Activated naive CD8-positive, alpha-beta T cell (primary cell): Measurements from ENCODE around the gene MAGEB17.

Experiments
- H3K27ac Mint-ChIP-seq: one replicate; pipeline ENCODE4 v1.8.0; 2021; ENCODE audit warnings: mixed read lengths
- H3K27me3 Mint-ChIP-seq: one replicate; pipeline ENCODE4 v1.8.0; 2021; ENCODE audit warnings: mixed read lengths
- H3K36me3 Mint-ChIP-seq: one replicate; pipeline ENCODE4 v1.8.0; 2021; ENCODE audit warnings: mixed read lengths
- H3K4me1 Mint-ChIP-seq: one replicate; pipeline ENCODE4 v1.8.0; 2021; ENCODE audit warnings: low read depth, mixed read lengths
- H3K4me3 Mint-ChIP-seq: one replicate; pipeline ENCODE4 v1.8.0; 2021; ENCODE audit warnings: mild to moderate bottlenecking, mixed read lengths
- H3K9me3 Mint-ChIP-seq: one replicate; pipeline ENCODE4 v1.8.0; 2021; ENCODE audit warnings: low read depth, mixed read lengths

MAGEB17 gene, protein sequence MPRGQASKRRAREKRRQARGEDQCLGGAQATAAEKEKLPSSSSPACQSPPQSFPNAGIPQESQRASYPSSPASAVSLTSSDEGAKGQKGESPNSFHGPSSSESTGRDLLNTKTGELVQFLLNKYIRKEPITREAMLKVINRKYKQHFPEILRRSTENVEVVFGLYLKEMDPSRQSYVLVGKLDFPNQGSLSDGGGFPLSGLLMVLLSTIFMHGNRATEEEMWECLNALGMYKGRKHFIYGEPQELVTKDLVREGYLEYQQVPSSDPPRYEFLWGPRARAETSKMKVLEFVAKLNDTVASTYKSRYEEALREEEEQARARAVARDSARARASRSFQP

DNA sequence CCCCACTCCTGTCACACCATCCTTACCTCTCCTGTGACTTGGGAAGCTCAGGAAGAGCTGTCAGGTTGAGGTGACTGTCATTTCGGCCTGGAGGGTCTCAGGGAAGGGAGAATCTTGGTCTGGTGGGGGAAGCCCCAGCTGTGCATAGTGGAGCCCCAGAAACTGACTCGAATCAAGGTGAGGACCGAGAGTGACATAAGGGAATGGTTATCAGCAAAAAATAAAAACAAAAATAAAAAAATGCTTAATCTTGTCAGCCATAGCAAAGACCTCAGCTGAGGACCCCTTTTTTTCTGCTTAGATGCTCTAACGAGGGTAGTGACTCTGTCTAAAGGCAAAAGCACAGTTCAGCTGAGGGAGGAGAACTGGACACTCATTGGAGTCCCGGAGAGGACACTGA lies at the start of gene MAGEB17:
Gene MAGEB17, plus strand, starts transcription at position 301 of the 400 bp plus-strand sequence. CDS start 2,902 bp downstream, outside the sequence.
- Mint-ChIP-seq H3K4me3 (no peak within 1 kb of the TSS), H3K27me3 (peaks cover 4% of the 10 kb centered on the region), H3K4me1 (no peaks in the 10 kb centered on the region), H3K36me3 (no peaks in the 10 kb centered on the region), H3K9me3 (no peaks in the 10 kb centered on the region), H3K27ac (no peak within 1 kb of the TSS)

DNA sequence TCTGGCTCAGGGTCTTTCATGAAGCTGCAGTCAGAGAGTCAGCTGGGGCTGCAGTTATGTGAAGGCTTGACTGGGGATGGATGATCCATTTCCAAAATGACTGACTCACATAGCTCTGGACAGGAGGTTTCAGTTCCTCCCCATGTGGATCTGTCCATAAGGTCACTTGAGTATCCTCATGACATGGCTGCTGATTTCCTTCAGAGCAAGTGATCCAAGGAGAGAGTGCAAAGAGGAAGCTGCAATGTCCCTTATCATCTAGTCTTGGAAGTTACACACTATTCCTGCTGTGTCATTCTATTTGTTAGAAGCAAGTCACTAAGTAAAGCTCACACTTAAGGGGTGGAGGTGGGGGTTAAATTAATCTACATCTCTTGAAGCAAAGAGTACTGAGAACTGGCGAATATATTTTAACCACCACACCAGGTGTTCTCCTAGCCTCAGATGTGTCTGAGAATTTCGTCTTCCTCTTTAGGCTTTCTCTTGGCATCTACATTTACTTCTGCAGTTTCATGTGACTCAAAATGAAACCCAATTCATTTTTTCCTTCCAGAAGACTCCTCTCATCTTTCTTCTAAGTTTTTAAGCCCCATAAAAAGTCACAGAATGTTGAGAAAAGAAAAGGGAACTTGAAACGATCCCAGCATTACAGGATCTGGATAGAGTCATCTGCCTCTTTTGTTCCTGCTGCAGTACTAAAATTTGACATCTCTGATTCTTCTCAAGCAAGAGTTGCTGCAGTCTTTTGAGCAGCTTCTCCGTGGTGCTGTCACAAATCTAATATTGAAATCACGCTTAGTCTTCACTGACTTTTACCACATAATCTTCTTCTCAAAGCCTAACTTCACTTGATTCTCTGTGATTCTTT lies 47.7 kb upstream of the MAGEB17 start:
- Mint-ChIP-seq H3K4me1 (peaks cover 19% of the 10 kb centered on the region), H3K36me3 (no peaks in the 10 kb centered on the region), H3K27ac (peak overlapping the region; percentile 25), H3K9me3 (no peaks in the 10 kb centered on the region), H3K4me3 (no peak overlapping the region), H3K27me3 (peaks cover 1% of the 10 kb centered on the region)

- Mint-ChIP-seq H3K27ac (no peak overlapping the region), H3K4me1 (peaks cover 19% of the 10 kb centered on the region), H3K9me3 (no peaks in the 10 kb centered on the region), H3K36me3 (no peaks in the 10 kb centered on the region), H3K27me3 (peaks cover 1% of the 10 kb centered on the region), H3K4me3 (no peak overlapping the region)
Observed at GRCh38 chrX:16120431-16120830, 46.9 kb upstream of the MAGEB17 start.

DNA sequence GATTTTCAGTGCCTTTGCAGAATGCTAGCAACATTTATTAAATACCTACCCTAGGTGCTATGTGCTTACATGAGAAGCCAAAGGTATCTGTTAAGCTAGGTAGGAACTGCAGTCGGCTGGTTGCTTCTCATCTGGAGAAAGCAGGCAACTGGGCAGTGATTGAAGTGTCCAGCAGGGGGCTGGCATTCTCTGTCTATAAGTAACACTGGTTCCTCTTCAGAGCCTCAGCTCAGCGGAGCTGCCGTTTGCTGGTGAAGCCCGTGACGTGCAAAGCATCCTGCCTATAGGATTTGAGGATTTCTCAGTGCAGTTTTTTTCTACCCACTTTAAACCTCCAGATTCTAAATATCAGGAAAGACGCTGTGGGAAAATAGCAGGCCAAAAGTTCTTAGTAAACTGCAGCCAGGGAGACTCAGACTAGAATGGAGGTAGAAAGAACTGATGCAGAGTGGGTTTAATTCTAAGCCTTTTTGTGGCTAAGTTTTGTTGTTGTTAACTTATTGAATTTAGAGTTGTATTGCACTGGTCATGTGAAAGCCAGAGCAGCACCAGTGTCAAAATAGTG lies 44.0 kb upstream of the MAGEB17 start, which contains the start of gene GRPR:
Gene GRPR, plus strand, starts transcription at position 344 of the 565 bp plus-strand sequence. CDS start 389 bp downstream, outside the sequence.
- Mint-ChIP-seq H3K27ac (no peak within 1 kb of the TSS), H3K36me3 (no peaks in the 10 kb centered on the region), H3K4me3 (no peak within 1 kb of the TSS), H3K27me3 (peaks cover 5% of the 10 kb centered on the region), H3K9me3 (no peaks in the 10 kb centered on the region), H3K4me1 (peaks cover 19% of the 10 kb centered on the region)

- Mint-ChIP-seq H3K4me3 (no peak overlapping the region), H3K27ac (no peak overlapping the region), H3K4me1 (peaks cover 16% of the 10 kb centered on the region), H3K27me3 (peaks cover 5% of the 10 kb centered on the region), H3K36me3 (no peaks in the 10 kb centered on the region), H3K9me3 (no peaks in the 10 kb centered on the region)
Observed at GRCh38 chrX:16124201-16124600, 43.1 kb upstream of the MAGEB17 start.

GRCh38 chrX:16125520-16126149 lies 41.6 kb upstream of the MAGEB17 start:
- Mint-ChIP-seq H3K27me3 (peaks cover 4% of the 10 kb centered on the region), H3K4me1 (peaks cover 2% of the 10 kb centered on the region), H3K4me3 (no peak overlapping the region), H3K9me3 (no peaks in the 10 kb centered on the region), H3K27ac (no peak overlapping the region), H3K36me3 (no peaks in the 10 kb centered on the region)

DNA sequence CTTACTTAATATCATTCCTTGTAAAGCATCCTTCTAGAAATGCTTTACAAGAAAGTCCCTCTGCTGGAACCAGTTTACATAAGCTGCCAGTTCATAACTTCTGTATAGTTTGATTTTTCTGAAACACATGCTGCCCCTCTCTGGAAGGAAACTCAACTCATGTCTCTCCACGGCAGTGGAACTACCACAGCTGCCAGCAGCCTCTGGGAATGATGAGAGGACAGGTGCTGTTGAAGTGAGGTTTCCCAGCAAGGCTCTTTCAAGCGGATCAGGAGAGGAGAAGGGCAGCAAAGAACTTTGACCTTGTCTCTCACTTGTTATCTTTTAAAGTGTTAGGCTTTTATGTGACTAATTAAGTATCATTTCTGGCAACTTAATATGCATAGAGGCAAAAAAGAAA lies 36.6 kb upstream of the MAGEB17 start:
- no peaks in the 10 kb centered on the region for H3K36me3 Mint-ChIP-seq
- H3K27ac Mint-ChIP-seq: no peak overlapping the region
- H3K27me3 Mint-ChIP-seq: peaks cover 4% of the 10 kb centered on the region
- no peak overlapping the region for H3K4me3 Mint-ChIP-seq
- no peaks in the 10 kb centered on the region for H3K4me1 Mint-ChIP-seq
- H3K9me3 Mint-ChIP-seq: no peaks in the 10 kb centered on the region

DNA sequence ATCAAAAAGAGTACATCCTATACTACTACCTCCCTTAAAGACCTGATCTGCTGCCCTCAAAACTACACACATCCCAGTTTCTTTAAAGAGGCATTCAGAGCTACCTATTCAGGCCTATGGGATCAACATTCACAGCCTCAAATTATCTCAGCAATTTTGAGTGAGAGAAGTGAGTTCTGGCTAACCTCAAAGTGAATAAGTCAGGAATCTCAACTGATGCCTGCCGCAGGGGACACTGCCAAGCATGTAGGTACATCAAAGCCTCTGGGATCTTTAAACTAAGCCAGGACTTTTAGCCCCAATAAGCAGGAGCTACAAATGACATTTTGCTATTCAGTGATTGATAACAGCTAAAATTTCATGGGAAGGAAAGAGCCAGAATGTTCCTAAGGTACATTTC lies 32.3 kb upstream of the MAGEB17 start:
- H3K4me3 Mint-ChIP-seq: no peak overlapping the region
- H3K4me1 Mint-ChIP-seq: peaks cover under 1% of the 10 kb centered on the region
- no peaks in the 10 kb centered on the region for H3K27me3 Mint-ChIP-seq
- H3K27ac Mint-ChIP-seq: no peak overlapping the region
- H3K9me3 Mint-ChIP-seq: no peaks in the 10 kb centered on the region
- H3K36me3 Mint-ChIP-seq: no peaks in the 10 kb centered on the region

DNA sequence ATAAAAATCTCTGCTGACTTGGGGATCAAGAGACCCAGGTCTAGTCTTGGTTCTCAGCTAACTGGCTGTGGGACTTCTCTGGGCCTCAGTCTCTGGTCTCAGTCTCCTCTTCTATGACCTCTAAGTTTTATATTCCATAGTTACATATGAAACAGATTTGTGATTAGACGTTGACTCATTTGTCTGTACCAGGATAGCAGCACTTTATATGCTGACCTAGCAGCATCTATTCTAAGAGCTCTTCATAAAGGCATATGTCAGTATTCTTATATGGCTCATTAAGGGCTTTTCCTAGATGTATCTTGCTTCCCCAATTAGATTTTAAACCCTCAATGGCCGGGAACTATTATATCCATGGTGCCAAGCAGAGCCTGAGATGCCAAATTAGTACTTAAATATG lies 31.2 kb upstream of the MAGEB17 start:
- H3K4me3 Mint-ChIP-seq: no peak overlapping the region
- H3K4me1 Mint-ChIP-seq: peaks cover 4% of the 10 kb centered on the region
- no peak overlapping the region for H3K27ac Mint-ChIP-seq
- no peaks in the 10 kb centered on the region for H3K36me3 Mint-ChIP-seq
- no peaks in the 10 kb centered on the region for H3K27me3 Mint-ChIP-seq
- H3K9me3 Mint-ChIP-seq: no peaks in the 10 kb centered on the region

GRCh38 chrX:16137416-16138107 lies 29.7 kb upstream of the MAGEB17 start:
- Mint-ChIP-seq H3K4me3 (no peak overlapping the region), H3K36me3 (no peaks in the 10 kb centered on the region), H3K27me3 (no peaks in the 10 kb centered on the region), H3K27ac (no peak overlapping the region), H3K9me3 (no peaks in the 10 kb centered on the region), H3K4me1 (peaks cover 4% of the 10 kb centered on the region)

DNA sequence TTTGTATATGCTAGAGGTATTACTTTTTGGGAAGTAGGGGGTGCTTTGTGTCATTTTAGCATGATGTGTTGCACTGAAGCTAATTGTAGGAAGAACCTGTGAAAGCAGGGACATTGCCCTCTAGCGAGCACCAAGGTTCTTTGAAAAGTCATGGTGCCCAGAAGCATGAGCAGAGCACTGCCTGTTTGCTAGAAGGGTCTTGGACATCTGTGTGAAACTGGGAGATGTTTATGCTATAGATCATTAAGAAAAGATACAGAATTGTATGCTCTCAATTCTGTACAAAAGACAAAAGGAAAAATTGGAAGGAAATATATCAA lies 29.2 kb upstream of the MAGEB17 start:
- H3K27me3 Mint-ChIP-seq: no peaks in the 10 kb centered on the region
- no peaks in the 10 kb centered on the region for H3K36me3 Mint-ChIP-seq

GRCh38 chrX:16140448-16140847 lies 26.8 kb upstream of the MAGEB17 start:
- Mint-ChIP-seq H3K9me3 (peaks cover 4% of the 10 kb centered on the region), H3K27ac (no peak overlapping the region), H3K4me1 (peaks cover 4% of the 10 kb centered on the region), H3K27me3 (peaks cover 3% of the 10 kb centered on the region), H3K36me3 (no peaks in the 10 kb centered on the region), H3K4me3 (no peak overlapping the region)

More for the DNA sequence above, 29.2 kb upstream of the MAGEB17 start:
- Mint-ChIP-seq H3K4me1 (peaks cover 4% of the 10 kb centered on the region), H3K4me3 (no peak overlapping the region), H3K27ac (no peak overlapping the region), H3K9me3 (no peaks in the 10 kb centered on the region)

DNA sequence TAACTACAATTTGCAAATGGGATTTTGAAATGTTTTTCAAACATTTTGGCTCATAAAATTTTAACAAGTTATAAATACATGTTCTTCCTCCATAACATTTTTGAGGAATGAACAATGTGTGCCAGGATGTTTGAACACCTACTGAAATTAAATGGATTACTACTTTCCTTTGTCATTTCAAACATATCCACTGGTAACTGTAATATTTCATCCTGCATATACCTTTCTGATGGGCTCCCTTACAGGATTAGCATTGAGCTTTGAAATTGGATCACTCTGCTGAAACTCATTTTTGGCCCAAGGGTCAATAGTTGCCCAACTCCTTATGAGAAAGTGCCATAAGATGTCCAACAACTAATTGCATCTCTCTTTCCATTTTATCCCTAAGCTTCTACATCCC lies 26.3 kb upstream of the MAGEB17 start:
- no peak overlapping the region for H3K4me3 Mint-ChIP-seq

GRCh38 chrX:16141422-16142245 lies 25.6 kb upstream of the MAGEB17 start:
- H3K36me3 Mint-ChIP-seq: no peaks in the 10 kb centered on the region
- no peak overlapping the region for H3K27ac Mint-ChIP-seq
- no peak overlapping the region for H3K4me3 Mint-ChIP-seq
- peaks cover 4% of the 10 kb centered on the region for H3K9me3 Mint-ChIP-seq
- H3K27me3 Mint-ChIP-seq: peaks cover 3% of the 10 kb centered on the region
- peaks cover 4% of the 10 kb centered on the region for H3K4me1 Mint-ChIP-seq

More for the DNA sequence above, 26.3 kb upstream of the MAGEB17 start:
- H3K36me3 Mint-ChIP-seq: no peaks in the 10 kb centered on the region
- H3K9me3 Mint-ChIP-seq: peaks cover 4% of the 10 kb centered on the region
- H3K4me1 Mint-ChIP-seq: peaks cover 4% of the 10 kb centered on the region
- H3K27me3 Mint-ChIP-seq: peaks cover 3% of the 10 kb centered on the region
- H3K27ac Mint-ChIP-seq: no peak overlapping the region
